CD4-positive, alpha-beta T cell (primary cell): Measurements from ENCODE around the gene PCDHGC5. TPM values are rescaled to one million over a fixed set of nuclear protein-coding genes. Genes with fewer than 3 reads are reported as not detected.

ENCODE experiments used
- ATAC-seq: fragments of 200-7000 bp; cut with Tn5 transposase; one replicate; pipeline ENCODE4 v1.10.0; 2022; ENCODE audit warnings: mild to moderate bottlenecking; ENCODE audit not compliant: poor library complexity
- CTCF ChIA-PET: fragments of 350-600 bp; sonication (Branson Sonifier 250); formaldehyde crosslinking; loops from one replicate; lab custom pipeline; 2021; ENCODE audit warnings: antibody characterized with exemption, inconsistent platforms; lab: Charles Lee
- POLR2A ChIA-PET: fragments of 350-600 bp; sonication (Branson Sonifier 250); formaldehyde crosslinking; loops from one replicate; lab custom pipeline; 2021; ENCODE audit warnings: antibody characterized with exemption, inconsistent platforms; lab: Charles Lee
- DNase-seq, 14 experiments: peaks; one replicate each; pipeline ENCODE4 v3.0.0-alpha.2; 2013 to 2020; ENCODE audit warnings: mixed read lengths in 2 of 14
- H3K27ac ChIP-seq, 2 donors: one replicate each; pipeline versions ENCODE4 v1.5.1 to v1.7.0; 2013; ENCODE audit warnings: low read length in 2 of 2, low read depth in 1 of 2, mild to moderate bottlenecking in 1 of 2
- H3K27me3 ChIP-seq, 2 experiments: 1 replicate in 1 of 2; 2 replicates in 1 of 2; pipeline versions ENCODE4 v1.6.1 to v1.7.0; 2013; ENCODE audit warnings: low read length in 2 of 2, control low read depth in 1 of 2, mild to moderate bottlenecking in 1 of 2, moderate library complexity in 1 of 2; ENCODE audit not compliant: insufficient read depth in 2 of 2, control insufficient read depth in 1 of 2
- H3K36me3 ChIP-seq: one replicate; pipeline ENCODE4 v1.6.1; 2013; ENCODE audit warnings: low read length, control low read depth; ENCODE audit not compliant: insufficient read depth
- H3K4me1 ChIP-seq: one replicate; pipeline ENCODE4 v1.6.1; 2013; ENCODE audit warnings: low read length, control low read depth; ENCODE audit not compliant: insufficient read depth
- H3K4me3 ChIP-seq: one replicate; pipeline ENCODE4 v1.5.1; 2013; ENCODE audit warnings: mild to moderate bottlenecking, low read length, moderate library complexity
- H3K9me3 ChIP-seq, 2 experiments: 1 replicate in 1 of 2; 2 replicates in 1 of 2; pipeline versions ENCODE4 v1.6.1 to v1.7.0; 2013; ENCODE audit warnings: low read length in 2 of 2, mild to moderate bottlenecking in 2 of 2, control low read depth in 1 of 2, moderate library complexity in 1 of 2; ENCODE audit not compliant: control insufficient read depth in 1 of 2, insufficient read depth in 1 of 2
- H3K27ac Mint-ChIP-seq: one replicate; pipeline ENCODE4 v1.8.0; 2020; ENCODE audit warnings: mixed read lengths
- H3K27me3 Mint-ChIP-seq: one replicate; pipeline ENCODE4 v1.8.0; 2021; ENCODE audit warnings: mixed read lengths
- H3K36me3 Mint-ChIP-seq: one replicate; pipeline ENCODE4 v1.8.0; 2021; ENCODE audit warnings: low read depth, mixed read lengths
- H3K4me1 Mint-ChIP-seq: one replicate; pipeline ENCODE4 v1.8.0; 2021; ENCODE audit warnings: low read depth, mixed read lengths
- H3K4me3 Mint-ChIP-seq: one replicate; pipeline ENCODE4 v1.8.0; 2020; ENCODE audit warnings: mild to moderate bottlenecking, mixed read lengths
- H3K9me3 Mint-ChIP-seq: one replicate; pipeline ENCODE4 v1.8.0; 2020; ENCODE audit warnings: mixed read lengths
- intact Hi-C, 2 experiments: fragments of 100-400 bp; cut with DNase I in 1 of 2; cut with micrococcal nuclease in 1 of 2; formaldehyde crosslinking; loops; one replicate each; pipeline versions ENCODE4 v1.15.1 to v1.9.0; 2023 to 2025; cut with DNase I, micrococcal nuclease
- total RNA-seq, 174 experiments: library from RNA in 2 of 174; stranded (reverse) in 2 of 174; gene quantifications; one replicate each; pipeline ENCODE4 v1.2.3 and lab custom pipeline; 2021 to 2026
- TF ChIP-seq, protein P1 (sequence below): fragments of 200-600 bp; IDR thresholded peaks from one replicate; pipeline ENCODE4 v1.8.0; 2022; ENCODE audit warnings: antibody characterized with exemption, mild to moderate bottlenecking

The PCDHGC5 gene
- total RNA-seq, 2 experiments from 2014 or later, result not detected

DNA sequence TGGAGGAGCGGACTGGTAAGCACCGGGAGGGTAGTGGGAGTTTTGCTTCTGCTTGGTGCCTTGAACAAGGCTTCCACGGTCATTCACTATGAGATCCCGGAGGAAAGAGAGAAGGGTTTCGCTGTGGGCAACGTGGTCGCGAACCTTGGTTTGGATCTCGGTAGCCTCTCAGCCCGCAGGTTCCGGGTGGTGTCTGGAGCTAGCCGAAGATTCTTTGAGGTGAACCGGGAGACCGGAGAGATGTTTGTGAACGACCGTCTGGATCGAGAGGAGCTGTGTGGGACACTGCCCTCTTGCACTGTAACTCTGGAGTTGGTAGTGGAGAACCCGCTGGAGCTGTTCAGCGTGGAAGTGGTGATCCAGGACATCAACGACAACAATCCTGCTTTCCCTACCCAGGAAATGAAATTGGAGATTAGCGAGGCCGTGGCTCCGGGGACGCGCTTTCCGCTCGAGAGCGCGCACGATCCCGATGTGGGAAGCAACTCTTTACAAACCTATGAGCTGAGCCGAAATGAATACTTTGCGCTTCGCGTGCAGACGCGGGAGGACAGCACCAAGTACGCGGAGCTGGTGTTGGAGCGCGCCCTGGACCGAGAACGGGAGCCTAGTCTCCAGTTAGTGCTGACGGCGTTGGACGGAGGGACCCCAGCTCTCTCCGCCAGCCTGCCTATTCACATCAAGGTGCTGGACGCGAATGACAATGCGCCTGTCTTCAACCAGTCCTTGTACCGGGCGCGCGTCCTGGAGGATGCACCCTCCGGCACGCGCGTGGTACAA lies 12.6 kb upstream of the PCDHGC5 start:
- CTCF ChIA-PET, result no interaction called here
- H3K27me3 Mint-ChIP-seq, result peaks cover 73% of the 10 kb centered on the region
- peak overlapping the region; percentile 78 for H3K4me3 Mint-ChIP-seq
- H3K9me3 Mint-ChIP-seq, result no peaks in the 10 kb centered on the region
- no peak for DNase-seq
- POLR2A ChIA-PET, result no interaction called here
- H3K4me1 Mint-ChIP-seq, result peaks cover 36% of the 10 kb centered on the region
- no peak for ATAC-seq
- Histone ChIP-seq H3K4me3 (peak overlapping the region; percentile 52), H3K4me1 (peaks cover 27% of the 10 kb centered on the region), H3K27me3 (peaks cover 46 to 69% of the 10 kb centered on the region in 2 experiments), H3K36me3 (no peaks in the 10 kb centered on the region), H3K9me3 (peaks cover 0 to 17% of the 10 kb centered on the region in 2 experiments), H3K27ac (no peak overlapping the region)
- intact Hi-C loops, result no loop called here
- no peaks in the 10 kb centered on the region for H3K36me3 Mint-ChIP-seq
- no peak overlapping the region for H3K27ac Mint-ChIP-seq
- TF ChIP-seq, protein P1, sequence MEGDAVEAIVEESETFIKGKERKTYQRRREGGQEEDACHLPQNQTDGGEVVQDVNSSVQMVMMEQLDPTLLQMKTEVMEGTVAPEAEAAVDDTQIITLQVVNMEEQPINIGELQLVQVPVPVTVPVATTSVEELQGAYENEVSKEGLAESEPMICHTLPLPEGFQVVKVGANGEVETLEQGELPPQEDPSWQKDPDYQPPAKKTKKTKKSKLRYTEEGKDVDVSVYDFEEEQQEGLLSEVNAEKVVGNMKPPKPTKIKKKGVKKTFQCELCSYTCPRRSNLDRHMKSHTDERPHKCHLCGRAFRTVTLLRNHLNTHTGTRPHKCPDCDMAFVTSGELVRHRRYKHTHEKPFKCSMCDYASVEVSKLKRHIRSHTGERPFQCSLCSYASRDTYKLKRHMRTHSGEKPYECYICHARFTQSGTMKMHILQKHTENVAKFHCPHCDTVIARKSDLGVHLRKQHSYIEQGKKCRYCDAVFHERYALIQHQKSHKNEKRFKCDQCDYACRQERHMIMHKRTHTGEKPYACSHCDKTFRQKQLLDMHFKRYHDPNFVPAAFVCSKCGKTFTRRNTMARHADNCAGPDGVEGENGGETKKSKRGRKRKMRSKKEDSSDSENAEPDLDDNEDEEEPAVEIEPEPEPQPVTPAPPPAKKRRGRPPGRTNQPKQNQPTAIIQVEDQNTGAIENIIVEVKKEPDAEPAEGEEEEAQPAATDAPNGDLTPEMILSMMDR, result no peak

DNA sequence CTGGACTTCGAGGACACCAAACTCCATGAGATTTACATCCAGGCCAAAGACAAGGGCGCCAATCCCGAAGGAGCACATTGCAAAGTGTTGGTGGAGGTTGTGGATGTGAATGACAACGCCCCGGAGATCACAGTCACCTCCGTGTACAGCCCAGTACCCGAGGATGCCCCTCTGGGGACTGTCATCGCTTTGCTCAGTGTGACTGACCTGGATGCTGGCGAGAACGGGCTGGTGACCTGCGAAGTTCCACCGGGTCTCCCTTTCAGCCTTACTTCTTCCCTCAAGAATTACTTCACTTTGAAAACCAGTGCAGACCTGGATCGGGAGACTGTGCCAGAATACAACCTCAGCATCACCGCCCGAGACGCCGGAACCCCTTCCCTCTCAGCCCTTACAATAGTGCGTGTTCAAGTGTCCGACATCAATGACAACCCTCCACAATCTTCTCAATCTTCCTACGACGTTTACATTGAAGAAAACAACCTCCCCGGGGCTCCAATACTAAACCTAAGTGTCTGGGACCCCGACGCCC lies 11.8 kb upstream of the PCDHGC5 start:
- no peaks in the 10 kb centered on the region for H3K9me3 Mint-ChIP-seq
- H3K27ac ChIP-seq, result no peak overlapping the region
- peaks cover 74% of the 10 kb centered on the region for H3K27me3 Mint-ChIP-seq
- TF ChIP-seq, protein P1, result no peak
- H3K4me1 ChIP-seq, result peaks cover 27% of the 10 kb centered on the region
- intact Hi-C loops, result no loop called here
- H3K4me3 Mint-ChIP-seq, result peak overlapping the region; percentile 79
- H3K4me3 ChIP-seq, result peak overlapping the region; percentile 52
- no peaks in the 10 kb centered on the region for H3K36me3 ChIP-seq
- H3K9me3 ChIP-seq, result peaks cover 0 to 17% of the 10 kb centered on the region in 2 experiments
- no peak for DNase-seq
- H3K4me1 Mint-ChIP-seq, result peaks cover 36% of the 10 kb centered on the region
- CTCF ChIA-PET, result no interaction called here
- H3K36me3 Mint-ChIP-seq, result no peaks in the 10 kb centered on the region
- no peak for ATAC-seq
- POLR2A ChIA-PET, result no interaction called here
- H3K27me3 ChIP-seq, result peaks cover 46 to 71% of the 10 kb centered on the region in 2 experiments
- H3K27ac Mint-ChIP-seq, result no peak overlapping the region

DNA sequence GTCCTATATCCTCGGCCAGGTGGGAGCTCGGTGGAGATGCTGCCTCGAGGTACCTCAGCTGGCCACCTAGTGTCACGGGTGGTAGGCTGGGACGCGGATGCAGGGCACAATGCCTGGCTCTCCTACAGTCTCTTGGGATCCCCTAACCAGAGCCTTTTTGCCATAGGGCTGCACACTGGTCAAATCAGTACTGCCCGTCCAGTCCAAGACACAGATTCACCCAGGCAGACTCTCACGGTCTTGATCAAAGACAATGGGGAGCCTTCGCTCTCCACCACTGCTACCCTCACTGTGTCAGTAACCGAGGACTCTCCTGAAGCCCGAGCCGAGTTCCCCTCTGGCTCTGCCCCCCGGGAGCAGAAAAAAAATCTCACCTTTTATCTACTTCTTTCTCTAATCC lies 11.1 kb upstream of the PCDHGC5 start:
- Histone ChIP-seq H3K27me3 (peaks cover 49 to 71% of the 10 kb centered on the region in 2 experiments), H3K36me3 (no peaks in the 10 kb centered on the region), H3K4me3 (no peak overlapping the region), H3K9me3 (peaks cover 0 to 17% of the 10 kb centered on the region in 2 experiments), H3K4me1 (peaks cover 27% of the 10 kb centered on the region), H3K27ac (no peak overlapping the region)
- Mint-ChIP-seq H3K9me3 (no peaks in the 10 kb centered on the region), H3K4me3 (peak overlapping the region; percentile 79), H3K4me1 (peaks cover 36% of the 10 kb centered on the region), H3K27me3 (peaks cover 81% of the 10 kb centered on the region), H3K36me3 (no peaks in the 10 kb centered on the region), H3K27ac (no peak overlapping the region)
- ATAC-seq (no peak), DNase-seq (no peak)
- CTCF ChIA-PET, result interaction anchor here (0.9 kb wide), 1 partner anchor 128 kb away, joined by 3 read pairs; the partner anchor contains the start of gene PCDHGB1
- TF ChIP-seq, protein P1, result no peak
- POLR2A ChIA-PET, result no interaction called here
- intact Hi-C loops, result no loop called here
